ENCODE results near the gene IL4I1. TPM values are rescaled to one million over a fixed set of nuclear protein-coding genes. Genes with fewer than 3 reads are reported as not detected.

The IL4I1 gene
- total RNA-seq, 4 donors from 2014 or later, result 0.56 to 0.91 (median 0.73) TPM

DNA sequence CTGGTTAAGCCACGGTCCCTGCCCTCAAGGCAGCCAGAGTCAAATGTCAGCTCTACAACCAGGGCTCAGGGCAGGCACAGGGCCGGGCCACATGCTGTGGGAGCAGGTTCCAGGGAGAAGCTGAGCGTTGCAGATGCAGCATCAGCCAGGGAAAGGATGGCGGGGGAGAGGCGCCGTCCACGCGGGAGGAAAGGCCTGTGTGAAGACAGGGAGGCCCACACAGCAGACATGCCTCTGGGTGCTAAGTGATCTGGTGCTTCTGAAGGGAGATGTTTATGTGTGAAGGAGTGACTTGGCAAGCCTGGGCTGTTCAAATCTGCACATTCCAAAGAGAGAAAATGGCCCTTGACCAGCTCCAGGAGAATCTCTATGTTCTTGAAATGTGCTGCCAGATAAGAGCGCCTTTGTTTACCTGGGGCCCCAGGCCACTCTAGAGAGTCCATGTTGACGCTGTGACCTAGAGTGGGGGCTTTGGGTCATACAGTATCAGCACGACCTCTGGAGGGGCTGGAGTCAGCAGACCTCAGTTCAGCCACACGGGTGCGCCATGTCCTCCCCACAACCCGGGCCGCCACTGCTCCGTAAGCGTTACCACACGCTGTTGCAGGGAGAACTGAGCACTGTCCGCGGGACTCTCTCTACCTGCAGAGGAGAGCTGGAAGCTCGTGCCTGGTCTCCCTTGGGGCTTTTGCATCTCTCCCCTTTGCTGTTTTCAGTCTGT is 16.4 kb upstream of the IL4I1 start:
- Histone ChIP-seq H3K4me3 (no peak overlapping the region), H3K9me3 (no peaks in the 10 kb centered on the region), H3K4me1 (peaks cover 3 to 15% (median 12%) of the 10 kb centered on the region in 3 donors), H3K27me3 (no peaks in the 10 kb centered on the region), H3K27ac (no peak overlapping the region), H3K36me3 (peaks cover 12 to 86% (median 25%) of the 10 kb centered on the region in 3 donors)
- intact Hi-C loops (cut with DNase I), result no loop called here
- 85 to 91% methylated on average over 15 to 17 of the region's 21 CpGs for WGBS, 2 donors
- TF ChIP-seq POLR2A (IDR thresholded peaks at IDR 0.05), result no peak
- DNase-seq, result no peak

DNA sequence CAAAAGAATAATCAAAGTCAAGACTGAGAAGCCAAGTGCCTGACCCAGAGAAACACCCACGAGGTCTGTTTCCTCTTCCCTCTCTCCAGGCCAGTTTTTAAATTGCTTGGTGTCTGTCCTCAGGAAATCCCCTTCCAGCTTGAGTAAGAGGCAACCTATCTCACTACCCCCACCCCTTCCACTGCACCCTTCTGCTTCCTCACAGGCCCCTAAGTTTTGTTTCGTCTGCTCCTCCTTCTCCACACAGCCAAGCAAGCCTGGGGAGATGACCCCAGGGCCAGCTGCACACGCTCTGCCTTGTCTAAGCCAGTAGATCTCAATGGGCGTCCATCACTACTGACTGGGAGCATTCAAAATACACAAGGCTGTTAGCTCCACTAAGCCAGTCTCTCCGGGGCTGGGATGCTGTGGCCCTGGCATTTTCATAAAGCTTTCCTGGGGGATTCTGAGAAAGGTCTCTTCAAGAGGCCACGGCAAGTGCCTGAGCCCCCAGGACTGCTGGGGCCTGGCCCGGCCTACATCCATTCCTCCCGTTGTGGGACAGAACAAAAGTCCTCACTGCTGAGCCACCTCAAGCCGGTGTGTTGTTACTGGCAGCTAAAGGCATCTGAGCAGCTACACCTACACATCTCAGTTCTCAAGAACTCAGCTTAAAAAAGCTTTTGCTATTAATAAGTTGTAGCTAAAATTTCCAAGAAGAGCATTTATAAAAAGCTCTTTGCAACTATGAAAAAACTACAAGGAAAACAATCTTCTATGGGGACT is 14.9 kb upstream of the IL4I1 start:
- DNase-seq, result no peak

GRCh38 chr19:49910179-49910578 is 13.5 kb upstream of the IL4I1 start:
- Histone ChIP-seq H3K9me3 (no peaks in the 10 kb centered on the region), H3K4me3 (no peak overlapping the region), H3K36me3 (peaks cover 18 to 78% (median 24%) of the 10 kb centered on the region in 3 donors), H3K27me3 (no peaks in the 10 kb centered on the region), H3K4me1 (peaks cover 3 to 15% (median 12%) of the 10 kb centered on the region in 3 donors), H3K27ac (no peak overlapping the region)
- intact Hi-C loops (cut with DNase I), result no loop called here
- TF ChIP-seq CTCF (IDR thresholded peaks at IDR 0.05) (no peak), POLR2A (IDR thresholded peaks at IDR 0.05) (no peak)
- DNase-seq, result no peak
- WGBS, 2 donors, result 84% methylated on average over 3 of the region's 5 CpGs; no CpG with 5 or more reads in 1 of the 2 donors

More for the DNA sequence above, 14.9 kb upstream of the IL4I1 start:
- intact Hi-C loops (cut with DNase I), result no loop called here
- H3K4me3 ChIP-seq, result no peak overlapping the region
- H3K27ac ChIP-seq, result peak overlapping the region in 1 of 4 donors; percentile 32
- H3K27me3 ChIP-seq, result no peaks in the 10 kb centered on the region
- peaks cover 3 to 15% (median 12%) of the 10 kb centered on the region in 3 donors for H3K4me1 ChIP-seq
- WGBS, 2 donors, result 46 to 64% methylated on average over 8 to 9 of the region's 9 CpGs
- TF ChIP-seq CTCF (IDR thresholded peaks at IDR 0.05), result no peak
- H3K9me3 ChIP-seq, result no peaks in the 10 kb centered on the region
- H3K36me3 ChIP-seq, result peaks cover 18 to 86% (median 24%) of the 10 kb centered on the region in 3 donors

DNA sequence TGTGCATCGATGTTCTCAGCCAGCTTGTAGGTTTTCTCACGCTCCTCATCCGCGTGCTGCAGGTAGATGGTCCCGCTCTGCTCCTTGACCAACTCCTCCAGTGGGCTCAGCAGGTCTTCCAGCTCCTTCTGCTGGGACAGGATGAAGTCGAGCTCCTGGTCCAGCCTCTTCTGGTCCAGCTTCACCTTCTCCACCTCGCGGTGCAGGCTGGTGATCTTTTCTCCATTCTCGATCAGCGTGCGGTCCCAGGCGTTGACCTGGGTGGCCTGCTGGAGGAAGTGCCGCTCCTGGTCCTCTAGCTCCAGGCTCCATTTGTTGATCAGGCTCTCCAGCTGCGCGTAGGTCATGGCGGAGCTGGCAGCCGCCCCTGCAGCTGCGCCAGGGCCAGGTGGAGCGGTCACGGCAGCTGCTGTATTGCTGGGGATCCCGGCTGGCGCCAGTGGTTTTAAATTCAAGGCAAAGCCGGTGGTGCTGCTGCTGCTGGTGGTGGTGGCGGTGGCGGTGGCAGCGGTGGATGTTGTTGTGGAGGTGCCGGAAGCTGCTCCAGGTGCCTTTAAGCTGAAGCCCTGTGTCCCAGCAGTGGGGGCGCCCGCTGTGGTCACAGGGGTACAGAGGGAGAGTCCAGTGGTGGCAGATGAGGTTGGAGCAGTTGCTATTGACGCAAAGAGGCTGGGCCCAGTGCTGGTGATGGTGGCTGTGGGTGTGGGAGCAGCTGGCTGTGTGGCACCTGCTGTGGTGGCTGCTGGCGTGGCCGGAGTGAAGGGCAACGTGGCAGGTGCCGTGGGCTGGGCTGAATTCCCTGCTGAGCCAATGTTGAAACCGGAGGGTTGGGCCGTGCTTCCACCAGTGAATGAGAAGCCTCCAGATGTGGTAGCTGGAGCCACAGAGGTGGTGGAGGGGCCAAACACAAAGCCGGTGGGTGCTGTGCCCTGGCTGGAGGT is 12.1 kb upstream of the IL4I1 start:
- Histone ChIP-seq H3K36me3 (peaks cover 18 to 65% (median 24%) of the 10 kb centered on the region in 3 donors), H3K9me3 (no peaks in the 10 kb centered on the region), H3K27ac (no peak overlapping the region), H3K4me1 (peaks cover 3 to 15% (median 12%) of the 10 kb centered on the region in 3 donors), H3K4me3 (no peak overlapping the region), H3K27me3 (no peaks in the 10 kb centered on the region)
- DNase-seq, result no peak
- whole genome bisulfite sequencing, 2 donors, result 93 to 97% methylated on average over 5 to 22 of the region's 37 CpGs
- intact Hi-C loops (cut with DNase I), result no loop called here
- no peak for TF ChIP-seq POLR2A (IDR thresholded peaks at IDR 0.05)
- no peak for TF ChIP-seq CTCF (IDR thresholded peaks at IDR 0.05)

DNA sequence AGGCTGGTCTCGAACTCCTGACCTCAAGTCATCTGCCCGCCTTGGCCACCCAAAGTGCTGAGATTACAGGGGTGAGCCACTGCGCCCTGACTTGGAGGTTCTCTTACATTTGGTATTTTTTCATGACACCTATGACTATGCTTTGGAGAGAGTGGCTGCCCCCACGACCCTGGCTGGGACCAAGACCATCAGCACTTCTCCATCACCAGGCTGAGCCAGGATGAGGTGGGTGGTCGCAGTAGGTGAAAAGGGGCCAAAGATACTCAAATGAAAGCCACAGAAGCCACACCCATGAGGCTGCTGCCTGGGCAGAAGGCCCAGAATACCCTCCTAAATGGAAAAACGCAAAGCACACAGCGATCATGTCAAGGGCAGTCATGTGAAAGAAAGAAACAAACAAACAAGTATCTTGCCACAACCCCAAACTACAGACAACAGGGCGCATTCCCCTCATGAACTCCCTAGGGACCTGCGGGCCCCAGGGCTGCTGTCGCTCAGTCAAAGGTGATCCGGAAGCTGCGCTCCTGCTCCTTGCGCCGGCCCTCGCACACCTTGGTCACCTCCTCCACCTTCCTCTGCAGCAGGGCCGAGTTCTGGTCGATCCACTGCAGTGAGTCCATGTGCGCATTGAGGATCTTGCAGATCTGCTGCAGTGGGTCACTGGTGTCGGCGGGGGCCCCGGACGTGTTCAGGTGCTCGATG is 11.2 kb upstream of the IL4I1 start:
- 85 to 93% methylated on average over 11 to 14 of the region's 23 CpGs for WGBS, 2 donors

More for the DNA sequence above, 11.2 kb upstream of the IL4I1 start:
- Histone ChIP-seq H3K9me3 (no peaks in the 10 kb centered on the region), H3K4me3 (no peak overlapping the region), H3K4me1 (peaks cover 3 to 13% (median 12%) of the 10 kb centered on the region in 3 donors), H3K27me3 (no peaks in the 10 kb centered on the region), H3K27ac (no peak overlapping the region), H3K36me3 (peaks cover 18 to 56% (median 24%) of the 10 kb centered on the region in 3 donors)
- TF ChIP-seq POLR2A (IDR thresholded peaks at IDR 0.05), result no peak
- no peak for TF ChIP-seq CTCF (IDR thresholded peaks at IDR 0.05)
- intact Hi-C loops (cut with DNase I), result no loop called here
- no peak for DNase-seq

All from esophagus squamous epithelium (tissue), 5 donors.